PC-9 (cell line): Measurements from ENCODE around the gene SLC25A21.

Source experiments
- EZH2 ChIP-seq: fragments of 200-600 bp; sonication (generic); IDR thresholded peaks from 2 replicates; pipeline ENCODE4 v1.8.0; 2017; ENCODE audit warnings: antibody characterized with exemption, low read depth
- TF ChIP-seq, protein P1 (sequence below): fragments of 200-600 bp; sonication (generic); conservative IDR thresholded peaks from 2 replicates; pipeline ENCODE4 v1.6.1; 2017; ENCODE audit warnings: mixed run types, antibody characterized with exemption, mild to moderate bottlenecking, moderate library complexity

- TF ChIP-seq, protein P1, sequence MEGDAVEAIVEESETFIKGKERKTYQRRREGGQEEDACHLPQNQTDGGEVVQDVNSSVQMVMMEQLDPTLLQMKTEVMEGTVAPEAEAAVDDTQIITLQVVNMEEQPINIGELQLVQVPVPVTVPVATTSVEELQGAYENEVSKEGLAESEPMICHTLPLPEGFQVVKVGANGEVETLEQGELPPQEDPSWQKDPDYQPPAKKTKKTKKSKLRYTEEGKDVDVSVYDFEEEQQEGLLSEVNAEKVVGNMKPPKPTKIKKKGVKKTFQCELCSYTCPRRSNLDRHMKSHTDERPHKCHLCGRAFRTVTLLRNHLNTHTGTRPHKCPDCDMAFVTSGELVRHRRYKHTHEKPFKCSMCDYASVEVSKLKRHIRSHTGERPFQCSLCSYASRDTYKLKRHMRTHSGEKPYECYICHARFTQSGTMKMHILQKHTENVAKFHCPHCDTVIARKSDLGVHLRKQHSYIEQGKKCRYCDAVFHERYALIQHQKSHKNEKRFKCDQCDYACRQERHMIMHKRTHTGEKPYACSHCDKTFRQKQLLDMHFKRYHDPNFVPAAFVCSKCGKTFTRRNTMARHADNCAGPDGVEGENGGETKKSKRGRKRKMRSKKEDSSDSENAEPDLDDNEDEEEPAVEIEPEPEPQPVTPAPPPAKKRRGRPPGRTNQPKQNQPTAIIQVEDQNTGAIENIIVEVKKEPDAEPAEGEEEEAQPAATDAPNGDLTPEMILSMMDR: no peak
- TF ChIP-seq EZH2: no peak
These were observed 430.5 kb downstream of the SLC25A21 start for GRCh38 chr14:36741858-36742257.
